ENCODE data around the gene PSPC1. TPM values are rescaled to one million over a fixed set of nuclear protein-coding genes. Genes with fewer than 3 reads are reported as not detected.

Gene PSPC1
- total RNA-seq, 1 experiment from 2014 or later = 124 TPM

- Mint-ChIP-seq H3K9me3 (ENCODE audit: unreplicated experiment) (no peaks in the 10 kb centered on the region), H3K27me3 (ENCODE audit: insufficient read depth, unreplicated experiment) (no peaks in the 10 kb centered on the region), H3K36me3 (ENCODE audit: insufficient read depth, unreplicated experiment) (peaks cover 56% of the 10 kb centered on the region), H3K4me1 (ENCODE audit: low read depth, unreplicated experiment) (no peaks in the 10 kb centered on the region), H3K27ac (ENCODE audit: unreplicated experiment) (no peak overlapping the region), H3K4me3 (ENCODE audit: unreplicated experiment) (no peak overlapping the region)
- no peak for DNase-seq
- H3K27me3 ChIP-seq (replicated peaks; ENCODE audit: control insufficient read depth, insufficient read depth, low read length) = no peaks in the 10 kb centered on the region
- ChIA-PET POLR2A (no interaction called here), CTCF (interaction anchor here (1.1 kb wide), 1 partner anchor 39 kb away, joined by 3 read pairs; no protein-coding TSS in a partner anchor)
- no TSS peak for BruUV-seq (replicated peaks)
- H3K4me1 ChIP-seq = no peaks in the 10 kb centered on the region
- H3K36me3 ChIP-seq (ENCODE audit: control insufficient read depth, insufficient read depth, low read length) = peaks cover 2% of the 10 kb centered on the region
- H3K4me3 ChIP-seq (ENCODE audit: low read depth, low read length) = no peak overlapping the region
- intact Hi-C loops (cut with micrococcal nuclease; ENCODE audit: unreplicated experiment) = no loop called here
- TF ChIP-seq CTCF (IDR thresholded peaks at IDR 0.05; ENCODE audit: insufficient read depth in 1 of 2, low read depth in 1 of 2, low read length in 1 of 2, severe bottlenecking in 1 of 2, unreplicated experiment in 1 of 2) = no peak
- H3K9me3 ChIP-seq = no peaks in the 10 kb centered on the region
Observed at GRCh38 chr13:19657872-19658591, 124.7 kb downstream of the PSPC1 start.

Other genes with a start within 250 kb of the PSPC1 start
- gene TPTE2, start 221.4 kb downstream of the PSPC1 start, total RNA-seq (2022) = not detected in 2 replicates
- gene MPHOSPH8, start 149.3 kb downstream of the PSPC1 start, total RNA-seq (2022) = 31.6 and 31.8 TPM in 2 replicates
- gene ZMYM5, start 80.7 kb upstream of the PSPC1 start, total RNA-seq (2022) = 15.5 and 16.7 TPM in 2 replicates
- gene ZMYM2, start 175.8 kb upstream of the PSPC1 start, total RNA-seq (2022) = 91.1 and 101 TPM in 2 replicates